HS-27A (cell line): ENCODE measurements around the gene FBXO27.
"Not testable (repeated sequence)": the region's sequence is repeated elsewhere in the genome, so short reads cannot be mapped to it uniquely, and the experiment has no call there.

Experiments used
- DNase-seq: peaks from one replicate; pipeline ENCODE4 v3.0.0-alpha.2; 2012; ENCODE audit warnings: low read depth, missing footprints

Gene FBXO27

GRCh38 chr19:38988627-38989026, 43.7 kb downstream of the FBXO27 start:
- not testable (repeated sequence) for DNase-seq

- DNase-seq = not testable (repeated sequence)
These were observed 44.6 kb downstream of the FBXO27 start for GRCh38 chr19:38987745-38988144.

- DNase-seq = no peak
These were observed 47.1 kb downstream of the FBXO27 start for GRCh38 chr19:38985262-38985661.

GRCh38 chr19:38980583-38981374, 51.6 kb downstream of the FBXO27 start:
- DNase-seq = no peak

GRCh38 chr19:38979812-38980211, 52.5 kb downstream of the FBXO27 start:
- DNase-seq = no peak

- no peak for DNase-seq
These were observed 54.0 kb downstream of the FBXO27 start for GRCh38 chr19:38978326-38978689.

GRCh38 chr19:38977445-38978325, 54.7 kb downstream of the FBXO27 start:
- no peak for DNase-seq

- DNase-seq = peak; percentile 41
These were observed 56.5 kb downstream of the FBXO27 start for GRCh38 chr19:38975861-38976271.

- peak; percentile 77 for DNase-seq
These were observed 57.0 kb downstream of the FBXO27 start, which contains the start of gene FBXO17 for GRCh38 chr19:38975214-38975860. Gene FBXO17 (minus strand): TSS chr19:38975742. CDS start chr19:38950319, 25,423 bp downstream.

GRCh38 chr19:38974624-38975213, 57.6 kb downstream of the FBXO27 start:
- DNase-seq = no peak
